ENCODE data around the gene MYCN.
"Not testable (repeated sequence)": the region's sequence is repeated elsewhere in the genome, so short reads cannot be mapped to it uniquely, and the experiment has no call there.

MYCN gene

GRCh38 chr2:15945909-15946705 is 5.8 kb downstream of the MYCN start:
- DNase-seq = no peak

- no peak for DNase-seq
These were observed 6.6 kb downstream of the MYCN start for GRCh38 chr2:15946983-15947382.

GRCh38 chr2:15947431-15947830 is 7.1 kb downstream of the MYCN start:
- no peak for DNase-seq

GRCh38 chr2:15948704-15948957 is 8.3 kb downstream of the MYCN start:
- no peak for DNase-seq

GRCh38 chr2:15949126-15949525 is 8.8 kb downstream of the MYCN start:
- no peak for DNase-seq

GRCh38 chr2:15949551-15949950 is 9.2 kb downstream of the MYCN start:
- no peak for DNase-seq

GRCh38 chr2:15950088-15950952 is 10.0 kb downstream of the MYCN start:
- DNase-seq = no peak

GRCh38 chr2:15951936-15952335 is 11.6 kb downstream of the MYCN start:
- not testable (repeated sequence) for DNase-seq

GRCh38 chr2:15952451-15953146 is 12.2 kb downstream of the MYCN start:
- no peak for DNase-seq

- no peak for DNase-seq
These were observed 12.8 kb downstream of the MYCN start for GRCh38 chr2:15953147-15953630.

GRCh38 chr2:15953891-15954680 is 13.7 kb downstream of the MYCN start:
- DNase-seq = no peak

GRCh38 chr2:15954761-15955160 is 14.4 kb downstream of the MYCN start:
- no peak for DNase-seq

GRCh38 chr2:15955232-15955988 is 15.1 kb downstream of the MYCN start:
- DNase-seq = no peak

- DNase-seq = no peak
These were observed 15.9 kb downstream of the MYCN start for GRCh38 chr2:15956230-15956629.

GRCh38 chr2:15956751-15957736 is 16.7 kb downstream of the MYCN start:
- no peak for DNase-seq

GRCh38 chr2:15957881-15958713 is 17.7 kb downstream of the MYCN start:
- no peak for DNase-seq

- no peak for DNase-seq
These were observed 19.2 kb downstream of the MYCN start for GRCh38 chr2:15959331-15960153.

GRCh38 chr2:15960154-15960520 is 19.8 kb downstream of the MYCN start:
- not testable (repeated sequence) for DNase-seq
